Left colon (tissue), 2 donors: ENCODE results near the gene UTP14A. TPM values are rescaled to one million over a fixed set of nuclear protein-coding genes. Genes with fewer than 3 reads are reported as not detected.
A peak's percentile ranks its signal among the peaks of the same experiment; 100 is the strongest.

Source experiments
- ATAC-seq: fragments of 200-7000 bp; cut with Tn5 transposase; one replicate; pipeline ENCODE4 v1.9.1; 2020; ENCODE audit warnings: mild to moderate bottlenecking, moderate library complexity
- DNase-seq, 2 donors: peaks; one replicate each; pipeline ENCODE4 v3.0.0-alpha.2; 2020
- intact Hi-C, 2 donors: fragments of 100-400 bp; cut with DNase I in 1 of 2; cut with micrococcal nuclease in 1 of 2; formaldehyde crosslinking; loops; one replicate each; pipeline versions ENCODE4 v1.11.2 to v1.14.0; 2022; cut with DNase I, micrococcal nuclease
- total RNA-seq, 2 donors: library from RNA; stranded (reverse); fragmentation: NEBNext Ultra II Directional; extraction: Animal tissue kit (Norgen Biotek cat#: 25700); gene quantifications; one replicate each; pipeline ENCODE4 v1.2.1, GENCODE V29; 2021
- donor health status: DM: no; HTN: no; CAD: no.
- donor health status: DM: yes; HTN: yes; CAD: no.

UTP14A gene
- total RNA-seq, 2 donors from 2014 or later = 10.5 to 13.2 TPM

DNA sequence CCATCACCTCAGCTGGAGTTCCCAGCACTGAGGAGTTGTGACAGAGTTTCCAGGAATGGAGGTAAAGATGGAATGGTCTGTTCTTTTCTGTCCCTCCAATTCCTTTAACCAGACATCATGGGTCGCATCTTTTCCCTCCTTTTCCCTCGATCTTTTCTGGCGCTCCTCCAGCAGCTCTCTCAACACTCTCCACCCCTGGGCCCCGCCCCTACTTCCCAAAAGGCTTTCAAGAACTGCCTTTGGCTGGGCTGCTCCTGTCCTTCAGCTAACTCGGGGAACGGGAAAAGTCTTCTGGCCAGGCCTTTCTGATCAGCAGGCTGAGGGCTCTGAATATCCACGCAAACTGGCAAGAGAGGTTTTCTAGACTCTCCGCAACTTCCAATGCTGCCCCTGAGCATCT, 34.0 kb downstream of the UTP14A start:
- no peak for ATAC-seq
- intact Hi-C loops = no loop called here
- no peak for DNase-seq

DNA sequence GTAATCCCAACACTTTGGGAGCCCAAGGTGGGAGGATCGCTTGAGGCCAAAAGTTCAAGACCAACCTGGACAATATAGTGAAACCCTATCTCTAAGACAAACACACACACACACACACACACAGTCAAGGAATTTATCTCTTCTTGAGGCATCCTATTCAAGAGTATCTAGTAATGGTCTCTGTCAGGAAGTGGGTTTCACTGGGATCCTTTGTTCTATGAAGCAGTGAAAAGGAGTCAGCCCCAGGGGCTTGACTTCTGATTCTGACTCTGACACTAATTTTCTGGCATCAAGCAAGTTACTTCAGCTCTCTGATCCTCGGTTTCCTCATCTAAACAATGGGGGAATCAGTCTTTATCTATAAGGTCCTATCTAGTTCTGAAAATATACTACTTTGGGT, 34.8 kb downstream of the UTP14A start:
- intact Hi-C loops = no loop called here
- no peak for DNase-seq
- ATAC-seq = no peak

DNA sequence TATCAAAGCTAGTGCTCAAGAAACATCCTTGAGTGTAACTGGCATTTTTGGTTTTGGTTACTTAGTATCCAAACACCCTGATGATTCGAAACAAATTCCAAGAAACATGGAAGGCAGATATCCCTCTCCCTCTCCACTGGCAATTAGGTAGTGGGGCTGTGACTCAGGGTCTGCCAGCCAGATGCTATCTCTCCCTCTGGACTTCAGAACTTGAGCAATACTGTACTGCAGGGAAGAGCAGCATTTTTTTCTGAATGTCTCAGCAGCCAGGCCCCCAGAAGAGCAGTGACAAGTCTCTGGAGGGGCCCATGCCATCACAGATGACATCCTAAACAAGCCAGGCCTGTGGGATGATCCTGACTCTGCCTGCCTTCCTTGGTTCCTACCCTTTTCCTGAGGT, 39.2 kb downstream of the UTP14A start:
- DNase-seq (no peak), ATAC-seq (no peak)
- intact Hi-C loops = no loop called here

DNA sequence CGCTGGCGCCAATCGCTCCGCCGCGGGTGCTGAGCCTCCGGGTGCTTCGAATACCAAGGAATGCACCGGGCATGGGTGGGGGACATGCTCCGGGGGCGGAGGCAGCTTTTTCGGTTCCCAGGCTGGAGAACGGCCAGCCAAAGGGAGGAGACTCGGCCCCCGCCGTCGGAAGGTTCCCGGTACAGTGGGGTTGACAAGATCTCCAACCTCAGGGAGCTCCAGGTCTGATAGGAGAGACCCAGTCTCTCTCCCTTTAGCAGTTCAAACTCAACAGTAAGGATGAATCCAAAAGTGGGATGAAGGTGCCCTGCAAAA, 47.3 kb downstream of the UTP14A start:
- DNase-seq = no peak
- no peak for ATAC-seq
- intact Hi-C loops = no loop called here

DNA sequence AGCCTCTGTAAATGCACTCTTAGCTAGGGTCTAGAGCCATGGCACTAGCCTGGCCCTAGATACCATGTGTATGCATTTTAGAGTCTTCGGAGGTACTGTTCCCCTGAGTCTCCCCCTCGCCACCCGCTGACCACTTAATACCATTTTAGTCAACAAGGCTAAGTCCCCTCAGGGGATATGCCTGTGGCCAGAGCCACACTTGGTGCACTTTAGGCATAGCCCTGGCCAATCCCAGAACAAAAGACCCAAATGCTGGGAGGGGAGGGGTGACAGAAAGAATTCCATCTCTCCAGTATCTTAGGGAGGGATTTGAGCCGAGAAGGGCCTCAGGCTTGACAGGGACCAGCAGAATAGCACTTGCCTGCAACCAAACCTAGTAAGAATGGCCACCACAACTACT, 47.9 kb downstream of the UTP14A start:
- ATAC-seq (no peak), DNase-seq (no peak)
- intact Hi-C loops = no loop called here

DNA sequence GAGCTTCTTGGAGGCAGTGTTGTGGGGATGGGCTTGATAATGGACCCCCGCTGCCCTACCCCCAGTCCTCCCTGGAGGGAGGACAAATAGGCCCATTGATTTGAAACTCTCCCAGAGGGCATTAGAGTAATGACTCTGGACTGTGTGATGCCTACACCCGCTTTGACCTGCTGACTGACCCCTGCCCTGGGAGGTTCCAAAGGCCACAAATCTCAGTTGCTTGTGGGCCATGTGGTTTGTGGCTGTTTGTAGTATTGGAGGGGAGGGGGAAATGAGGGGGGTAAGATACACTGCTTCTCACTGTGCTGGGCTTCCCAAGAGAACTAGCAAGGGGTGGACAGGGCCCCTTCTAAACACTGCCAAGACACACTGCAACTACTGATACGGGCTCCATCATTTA, 48.8 kb downstream of the UTP14A start:
- ATAC-seq (no peak), DNase-seq (no peak)
- intact Hi-C loops = no loop called here

DNA sequence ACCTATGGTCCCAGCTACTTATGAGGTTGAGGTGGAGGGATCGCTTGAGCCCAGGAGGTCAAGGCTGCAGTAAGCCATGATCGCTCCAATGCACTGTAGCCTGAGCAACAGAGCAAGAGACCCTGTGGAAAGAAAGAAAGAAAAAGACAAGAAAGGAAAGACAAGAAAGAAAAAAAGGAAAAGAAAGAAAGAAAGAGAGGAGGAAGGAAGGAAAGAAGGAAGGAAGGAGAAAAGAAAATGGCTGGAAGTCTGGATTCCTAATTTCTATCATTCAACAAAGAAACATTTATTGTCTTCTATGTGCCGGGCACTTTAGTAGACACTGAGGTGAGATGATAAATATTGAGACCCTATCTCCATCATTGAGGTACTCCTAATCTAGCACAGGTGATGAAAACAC, 49.7 kb downstream of the UTP14A start:
- ATAC-seq (no peak), DNase-seq (no peak)
- intact Hi-C loops = no loop called here

DNA sequence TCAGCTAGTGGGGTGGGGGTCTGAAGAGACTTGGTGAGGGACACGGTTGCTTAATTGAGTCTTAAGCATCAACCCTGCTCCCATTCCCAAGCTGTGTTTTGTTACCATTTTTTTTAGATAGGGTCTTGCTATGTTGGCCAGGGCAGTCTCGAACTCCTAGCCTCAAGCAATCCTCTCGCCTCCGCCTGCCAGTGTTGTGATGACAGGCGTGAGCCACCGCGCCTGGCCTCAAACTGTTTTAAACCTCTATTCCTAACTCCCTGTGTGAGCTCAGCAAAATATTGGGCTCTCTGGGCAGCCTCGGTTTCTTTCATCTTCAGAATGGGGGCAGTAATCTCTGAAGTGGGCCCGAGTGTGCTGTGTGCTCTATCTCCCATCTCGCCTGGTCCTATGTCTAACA, 50.2 kb downstream of the UTP14A start:
- DNase-seq (no peak), ATAC-seq (no peak)
- intact Hi-C loops = no loop called here

DNA sequence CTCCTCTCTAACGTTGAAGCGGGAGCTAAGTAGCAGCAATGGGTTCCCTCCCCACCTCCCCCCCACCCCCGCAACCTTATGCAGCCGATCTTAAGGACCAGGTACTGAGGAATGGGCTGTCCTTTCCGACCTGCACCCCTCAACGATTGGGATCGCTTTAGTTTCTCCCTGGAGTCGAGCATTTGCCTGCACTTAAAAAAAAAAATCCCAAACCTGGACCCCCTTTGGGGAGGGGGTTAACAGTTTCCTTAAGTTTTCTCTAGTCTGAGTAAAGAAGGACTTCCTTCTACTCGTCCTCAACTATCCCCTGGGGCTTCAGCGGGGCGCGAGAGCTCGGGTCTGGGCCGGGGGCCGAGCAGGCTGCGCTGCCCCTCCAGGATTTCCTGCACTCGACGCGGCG, 50.8 kb downstream of the UTP14A start:
- ATAC-seq (no peak), DNase-seq (no peak)
- intact Hi-C loops = no loop called here

DNA sequence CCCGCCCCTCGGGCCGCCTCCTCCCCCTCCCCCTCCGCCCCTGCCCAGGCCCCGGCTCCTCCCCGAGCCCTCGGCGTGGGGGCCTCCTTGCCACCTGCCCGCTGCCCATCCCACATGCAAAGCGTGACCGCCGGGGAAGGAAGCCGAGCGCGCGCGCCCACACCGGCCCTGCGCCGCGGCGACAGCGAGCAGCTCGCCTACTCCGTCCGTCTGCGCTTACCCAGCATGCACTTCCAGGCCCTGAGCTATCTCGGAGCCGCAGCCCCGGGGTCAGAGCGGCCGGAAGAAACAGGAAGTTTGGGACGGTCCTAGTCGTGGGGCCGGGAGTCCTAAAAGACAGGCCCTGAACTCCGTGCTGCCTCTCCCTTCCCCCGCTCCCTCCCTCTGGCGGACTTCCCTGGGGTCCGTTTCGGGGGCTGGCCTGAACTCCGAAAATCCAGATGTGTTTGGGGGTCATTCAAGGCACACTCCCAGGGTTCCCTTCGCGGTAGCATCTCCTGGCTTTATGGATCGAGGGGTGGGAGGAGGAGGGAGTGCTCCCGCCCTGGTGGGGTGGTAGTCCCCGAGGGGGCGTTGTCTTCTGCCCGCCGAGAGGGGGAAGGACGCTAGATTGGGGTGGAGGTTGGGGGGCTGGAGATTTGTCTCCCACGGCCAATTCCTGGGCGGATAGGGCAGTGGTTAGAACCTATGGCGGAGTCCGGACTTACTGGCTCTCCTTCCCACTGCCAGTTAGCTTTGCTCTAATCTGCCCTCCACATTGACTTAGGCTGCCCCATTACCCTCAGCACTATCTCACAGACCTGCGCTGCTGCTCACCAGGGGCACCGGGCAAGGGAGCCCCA, 51.5 kb downstream of the UTP14A start:
- ATAC-seq (peak; percentile 71), DNase-seq (peak; percentile 74 to 79)
- intact Hi-C loops = no loop called here

DNA sequence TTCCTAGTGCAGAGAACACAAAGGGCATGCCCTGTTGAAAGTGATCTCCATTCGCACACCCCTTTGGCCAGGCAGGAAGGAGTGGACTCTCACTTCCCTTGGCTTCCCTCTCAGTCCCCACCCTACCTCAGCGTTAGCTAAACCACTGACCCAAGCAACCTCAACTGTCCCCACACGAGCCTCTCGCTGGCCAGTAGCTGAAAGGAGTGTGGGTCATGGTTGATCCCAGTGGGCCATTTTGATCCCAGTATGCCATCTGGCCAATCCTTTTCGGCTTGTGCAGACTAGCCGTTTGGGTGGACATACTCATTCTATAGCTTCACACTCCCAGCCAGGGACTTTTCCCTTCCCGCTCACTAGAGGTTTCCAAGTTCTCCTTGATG, 52.1 kb downstream of the UTP14A start:
- intact Hi-C loops = no loop called here
- DNase-seq (no peak), ATAC-seq (no peak)

DNA sequence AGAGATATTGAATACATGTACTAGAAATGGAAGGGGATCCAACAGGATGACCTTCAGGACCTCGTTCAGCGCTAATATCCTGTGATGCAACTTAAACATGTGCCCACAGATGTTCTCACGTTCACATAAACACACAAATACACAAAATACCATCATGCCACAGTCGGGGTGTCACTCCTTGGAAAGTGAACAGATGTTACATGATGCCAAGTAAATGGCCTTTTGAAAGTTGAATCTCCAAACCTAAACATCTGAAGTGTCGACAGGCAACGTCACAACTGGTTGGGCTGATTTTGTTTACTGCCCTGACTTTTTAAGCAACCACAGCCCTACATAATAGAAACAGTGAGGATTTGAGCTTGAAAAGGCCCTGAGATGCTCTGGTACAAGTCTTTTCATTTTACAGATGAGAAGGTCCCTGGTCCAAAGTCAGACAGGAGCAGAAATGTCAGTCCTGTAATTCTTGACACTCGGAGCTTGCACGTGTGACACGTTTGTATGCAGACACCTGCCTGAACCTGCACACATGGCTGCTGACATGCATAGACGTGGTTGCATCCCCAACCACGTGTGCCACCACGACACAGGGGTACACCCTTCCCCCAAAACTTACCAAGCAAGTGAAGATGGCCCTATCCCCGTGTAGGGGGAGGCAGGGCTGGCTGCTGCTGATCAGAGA, 53.0 kb downstream of the UTP14A start:
- intact Hi-C loops = no loop called here
- no peak for ATAC-seq
- DNase-seq = no peak

DNA sequence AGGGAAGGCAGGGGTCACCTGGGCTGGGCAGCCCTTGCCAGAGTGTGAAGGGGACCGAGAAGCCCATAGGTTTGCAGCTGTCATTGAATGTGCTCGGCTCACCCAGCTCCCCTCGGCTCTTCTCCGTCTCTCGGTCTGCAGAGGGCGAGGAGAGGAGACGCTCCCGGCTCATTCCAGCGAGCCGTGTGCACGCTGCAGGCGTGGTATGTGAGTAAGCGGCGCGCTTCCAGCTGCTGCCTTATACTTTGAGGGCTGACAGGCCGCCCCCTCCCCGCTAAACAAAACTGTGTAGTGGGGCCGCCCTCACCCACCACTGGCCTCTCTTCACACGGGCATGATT, 53.5 kb downstream of the UTP14A start:
- peak in 1 of 2 donors; percentile 43 for DNase-seq
- peak; percentile 40 for ATAC-seq
- intact Hi-C loops = no loop called here

DNA sequence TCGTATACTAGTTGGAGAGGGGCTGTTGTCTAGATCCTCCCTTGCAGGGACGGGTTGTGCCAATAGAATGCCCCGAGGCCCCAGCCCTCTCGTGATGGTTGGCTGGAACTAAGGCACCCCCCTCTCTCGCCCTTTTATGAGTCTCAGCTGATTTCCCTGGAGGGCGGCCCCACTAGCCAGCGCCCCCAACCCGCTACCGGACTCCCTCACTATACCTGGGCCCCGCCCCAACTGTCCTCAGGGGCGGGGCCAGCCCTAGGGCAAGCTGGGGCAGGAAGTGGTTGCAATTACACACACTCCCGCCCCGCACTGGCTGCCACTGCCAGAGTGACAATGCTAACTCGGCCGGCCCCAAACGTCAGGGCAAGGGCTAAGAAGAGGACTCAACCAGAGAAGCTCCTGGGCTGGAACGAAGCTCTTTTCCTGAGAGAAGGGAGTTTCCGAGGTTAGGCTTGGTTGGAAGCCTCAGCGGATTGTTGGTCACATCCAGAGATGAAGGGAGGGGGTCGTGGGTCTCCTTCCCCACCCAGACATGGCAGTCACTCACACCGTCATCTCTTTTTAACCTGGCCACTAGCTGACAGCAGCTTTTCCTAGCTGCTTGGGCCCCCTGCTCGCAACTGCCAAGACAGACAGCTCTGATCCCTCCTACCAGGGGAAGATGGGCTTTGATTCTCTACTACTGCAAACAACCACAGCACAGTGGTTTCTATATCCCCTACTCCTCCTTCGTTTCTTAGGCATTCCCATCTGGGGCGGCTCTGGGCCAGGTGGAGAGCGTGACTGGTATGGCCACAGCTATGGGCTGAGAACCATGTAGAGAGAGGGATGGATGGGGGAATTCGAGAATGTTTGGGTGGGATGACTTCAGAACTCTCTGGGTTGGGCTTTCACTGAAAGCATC, 55.5 kb downstream of the UTP14A start:
- ATAC-seq (peak; percentile 91), DNase-seq (peak; percentile 81 to 85)
- intact Hi-C loops = no loop called here

DNA sequence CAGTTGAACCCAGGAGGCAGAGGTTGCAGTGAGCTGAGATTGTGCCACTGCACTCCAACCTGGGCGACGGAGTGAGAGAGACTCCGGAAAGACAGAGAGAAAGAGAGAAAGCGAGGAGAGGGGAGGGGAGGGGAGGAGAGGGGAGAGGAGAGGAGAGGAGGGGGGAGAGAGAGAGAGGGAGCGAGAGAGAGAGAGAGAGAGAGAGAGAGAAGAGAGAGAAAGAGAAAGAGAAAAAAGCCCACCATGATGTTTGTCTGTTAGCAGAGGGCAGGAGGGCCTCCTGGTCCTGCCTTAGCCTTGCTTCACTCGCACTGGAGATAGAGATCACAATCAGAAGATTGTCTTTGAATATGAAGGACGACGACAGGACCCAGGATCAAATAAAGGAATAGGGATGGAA, 57.8 kb downstream of the UTP14A start:
- no peak for DNase-seq
- intact Hi-C loops = no loop called here
- no peak for ATAC-seq

DNA sequence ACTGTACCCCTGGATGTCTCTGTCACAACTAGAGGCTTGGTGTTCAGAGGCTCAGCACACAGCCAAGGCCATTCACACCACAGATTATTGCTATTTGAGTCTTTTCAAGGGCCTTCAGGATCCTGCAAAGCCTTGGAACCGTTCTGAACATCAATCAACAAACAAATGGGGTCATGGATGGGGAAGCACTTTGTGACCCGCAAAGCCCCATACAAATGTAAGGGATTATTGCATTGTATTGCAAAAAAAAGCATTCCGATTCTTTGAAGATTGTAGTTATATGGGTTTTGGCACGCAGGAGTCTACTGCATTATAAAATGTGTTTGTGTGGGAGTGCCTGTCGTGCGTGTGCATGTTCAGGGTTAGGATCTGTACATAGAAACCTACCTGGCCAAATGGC, 59.2 kb downstream of the UTP14A start:
- intact Hi-C loops = no loop called here
- no peak for DNase-seq
- no peak for ATAC-seq

DNA sequence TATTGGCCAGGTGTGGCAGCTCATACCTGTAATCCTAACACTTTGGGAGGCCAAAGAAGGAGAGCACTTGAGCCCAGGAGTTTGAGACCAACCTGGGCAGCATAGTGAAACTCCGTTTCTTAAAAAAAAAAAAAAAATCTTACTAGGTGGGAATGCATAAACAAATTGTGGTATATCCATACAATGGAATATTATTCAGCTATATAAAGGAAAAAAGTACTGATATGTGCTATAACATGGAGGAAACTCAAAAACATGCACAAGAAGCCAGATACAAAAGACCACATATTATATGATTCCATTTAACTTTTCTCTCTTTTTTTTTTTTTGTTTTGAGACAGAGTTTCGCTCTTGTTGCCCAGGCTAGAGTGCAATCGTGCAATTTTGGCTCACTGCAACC, 63.0 kb downstream of the UTP14A start:
- ATAC-seq (no peak), DNase-seq (no peak)
- intact Hi-C loops = no loop called here

DNA sequence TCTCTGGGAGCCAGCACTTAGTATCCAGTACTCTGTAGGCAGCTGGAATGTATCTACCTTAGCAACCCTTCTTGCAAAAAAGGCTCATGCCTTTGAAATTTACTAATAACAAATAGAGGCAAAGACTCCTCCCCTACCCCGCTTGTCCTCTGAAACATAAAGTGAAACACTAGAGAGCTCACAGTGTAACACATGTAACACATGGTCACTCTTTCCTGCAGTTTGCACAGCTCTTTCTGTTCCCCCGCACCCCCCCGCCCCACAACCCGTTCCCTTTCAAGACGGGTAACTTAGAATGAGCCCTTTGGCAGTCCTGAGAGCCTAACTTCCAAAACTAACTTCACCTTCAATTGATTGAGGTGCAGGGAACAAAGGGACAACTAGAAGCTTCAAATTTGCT, 70.5 kb downstream of the UTP14A start:
- no peak for ATAC-seq
- DNase-seq = no peak
- intact Hi-C loops = no loop called here
